NCI-H226 (cell line): ENCODE measurements around the gene HELZ.
"Not testable (repeated sequence)": the region's sequence is repeated elsewhere in the genome, so short reads cannot be mapped to it uniquely, and the experiment has no call there.

Source experiments
- DNase-seq: peaks from one replicate; pipeline ENCODE4 v3.0.0-alpha.2; 2015

HELZ gene

GRCh38 chr17:67262435-67263117 lies 17.6 kb upstream of the HELZ start:
- DNase-seq, result no peak

GRCh38 chr17:67260170-67260987 lies 15.4 kb upstream of the HELZ start:
- DNase-seq, result peak; percentile 3

DNA sequence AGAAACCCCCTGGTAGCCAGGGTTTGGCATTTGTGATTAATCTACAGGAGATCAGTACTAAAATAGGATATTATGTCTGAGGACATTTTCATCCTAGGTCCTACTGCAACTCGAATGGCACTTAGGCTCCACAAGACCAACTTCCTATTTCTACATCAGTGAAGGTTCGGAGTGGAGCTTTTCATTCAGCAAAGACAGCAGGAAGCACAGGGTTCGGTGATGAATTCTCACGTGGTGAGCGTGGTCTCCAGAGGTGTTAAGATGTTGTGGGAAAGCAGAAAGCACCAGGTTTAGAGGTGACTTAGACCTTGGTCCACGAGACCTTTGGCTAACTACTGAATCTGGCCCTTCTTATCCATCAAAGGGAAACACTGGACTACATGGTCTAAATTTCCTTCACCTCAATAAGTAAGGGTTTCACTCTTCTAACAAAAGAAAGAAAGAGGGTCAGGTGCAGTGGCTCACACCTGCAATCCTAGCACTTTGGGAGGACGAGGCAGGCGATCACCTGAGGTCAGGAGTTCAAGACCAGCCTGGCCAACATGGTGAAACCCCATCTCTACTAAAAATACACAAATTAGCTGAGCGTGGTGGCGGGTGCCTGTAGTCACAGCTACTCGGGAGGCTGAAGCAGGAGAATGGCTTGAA lies 13.9 kb upstream of the HELZ start:
- DNase-seq, result no peak

DNA sequence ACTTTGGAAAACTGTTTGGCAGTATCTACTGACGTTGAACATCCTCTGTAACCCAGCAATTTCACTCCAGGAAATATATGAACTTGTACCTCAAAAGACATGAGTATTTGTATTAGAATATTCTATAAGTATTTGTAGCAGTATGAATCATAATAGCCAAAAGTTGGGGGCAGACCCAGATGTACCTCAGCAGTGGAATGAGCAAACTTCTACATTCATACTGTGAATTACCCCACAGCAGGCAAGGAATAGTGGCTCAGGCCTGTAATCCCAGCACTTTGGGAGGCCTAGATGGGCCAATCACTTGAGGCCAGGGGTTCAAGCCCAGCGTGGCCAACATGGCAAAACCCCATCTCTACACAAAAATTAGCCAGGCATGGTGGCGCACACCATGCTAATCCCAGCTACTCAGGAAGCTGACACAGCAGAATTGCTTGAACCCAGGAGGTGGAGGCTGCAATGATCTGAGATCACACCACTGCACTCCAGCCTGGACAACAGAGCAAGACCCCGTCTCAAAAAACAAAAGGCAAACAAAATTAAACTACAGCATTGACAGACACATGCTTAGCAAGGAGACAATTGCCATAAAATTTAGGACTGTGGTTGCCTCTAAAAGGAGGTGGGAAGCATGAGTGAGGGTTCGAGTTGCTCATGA lies 11.2 kb upstream of the HELZ start:
- no peak for DNase-seq

- no peak for DNase-seq
Measured at GRCh38 chr17:67253384-67253783, 8.4 kb upstream of the HELZ start.

- not testable (repeated sequence) for DNase-seq
Measured at GRCh38 chr17:67251586-67251985, 6.6 kb upstream of the HELZ start.

DNA sequence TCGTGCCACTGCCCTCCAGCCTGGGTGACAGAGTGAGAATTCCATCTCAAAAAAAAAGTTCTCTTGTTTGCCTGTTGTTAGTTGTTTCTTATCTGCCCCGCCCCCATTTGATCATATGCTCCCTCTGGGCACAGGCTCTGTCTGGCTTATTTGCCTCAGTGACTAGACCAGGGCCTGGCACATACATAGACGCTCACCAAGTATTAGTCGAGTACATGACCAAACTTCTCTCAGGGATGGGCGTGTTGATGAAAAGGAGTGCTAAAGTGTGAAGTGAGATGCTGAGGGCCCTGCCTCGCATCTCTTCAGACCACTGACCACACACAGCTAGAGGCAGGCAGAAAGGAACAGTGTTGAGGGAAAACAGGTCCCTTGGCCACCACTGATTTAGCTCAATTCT lies 3.3 kb upstream of the HELZ start:
- DNase-seq, result no peak

- DNase-seq, result no peak
Measured at GRCh38 chr17:67247416-67247900, 2.5 kb upstream of the HELZ start.

- DNase-seq, result peak; percentile 88
Measured at GRCh38 chr17:67246653-67247415, 1.8 kb upstream of the HELZ start.

GRCh38 chr17:67246403-67246652 lies 1.3 kb upstream of the HELZ start:
- DNase-seq, result no peak

- no peak for DNase-seq
Measured at GRCh38 chr17:67245694-67246402, 852 bp upstream of the HELZ start.

- DNase-seq, result no peak
Measured at GRCh38 chr17:67244431-67245072, 444 bp downstream of the HELZ start.

GRCh38 chr17:67243284-67243683 lies 1.7 kb downstream of the HELZ start:
- no peak for DNase-seq

GRCh38 chr17:67241719-67242341 lies 3.2 kb downstream of the HELZ start:
- DNase-seq, result no peak

DNA sequence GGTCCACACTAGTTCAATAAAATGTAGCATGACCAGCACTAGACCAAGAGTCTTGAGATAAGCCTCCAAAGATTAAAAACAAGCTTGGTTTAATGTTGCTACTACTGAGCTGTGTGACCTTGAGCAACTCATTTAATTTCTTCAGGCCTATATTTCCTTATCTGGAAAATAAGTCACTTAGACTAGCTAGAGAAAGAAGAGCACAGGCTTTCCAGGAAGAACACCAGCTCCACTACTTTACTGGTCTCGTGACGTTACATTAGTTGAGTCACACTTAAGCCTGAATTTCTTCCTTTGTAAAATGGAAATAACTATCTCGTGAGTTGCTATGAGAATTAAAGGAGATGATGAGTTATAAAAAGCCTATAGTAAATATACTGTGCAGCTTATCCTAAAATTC lies 5.4 kb downstream of the HELZ start:
- DNase-seq, result no peak

DNA sequence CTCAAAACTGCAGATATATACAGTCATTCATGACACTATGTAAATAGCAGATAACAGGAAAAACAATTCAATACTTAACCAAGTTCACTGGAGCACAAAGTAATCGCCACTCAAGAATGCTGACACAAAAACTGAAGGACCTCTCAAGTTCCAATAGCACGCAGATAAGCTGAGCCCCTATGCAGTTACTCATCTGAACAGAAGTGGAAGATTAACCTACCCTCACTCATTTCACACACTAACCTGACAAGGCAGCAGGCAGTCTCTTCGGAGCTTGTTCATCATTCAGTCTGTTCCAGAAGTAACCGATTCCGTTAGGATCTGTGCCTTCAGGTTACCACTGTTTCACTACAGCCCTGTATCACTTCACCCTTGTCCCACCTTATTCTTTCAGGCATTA lies 6.0 kb downstream of the HELZ start:
- no peak for DNase-seq

GRCh38 chr17:67232441-67232840 lies 12.6 kb downstream of the HELZ start:
- no peak for DNase-seq

DNA sequence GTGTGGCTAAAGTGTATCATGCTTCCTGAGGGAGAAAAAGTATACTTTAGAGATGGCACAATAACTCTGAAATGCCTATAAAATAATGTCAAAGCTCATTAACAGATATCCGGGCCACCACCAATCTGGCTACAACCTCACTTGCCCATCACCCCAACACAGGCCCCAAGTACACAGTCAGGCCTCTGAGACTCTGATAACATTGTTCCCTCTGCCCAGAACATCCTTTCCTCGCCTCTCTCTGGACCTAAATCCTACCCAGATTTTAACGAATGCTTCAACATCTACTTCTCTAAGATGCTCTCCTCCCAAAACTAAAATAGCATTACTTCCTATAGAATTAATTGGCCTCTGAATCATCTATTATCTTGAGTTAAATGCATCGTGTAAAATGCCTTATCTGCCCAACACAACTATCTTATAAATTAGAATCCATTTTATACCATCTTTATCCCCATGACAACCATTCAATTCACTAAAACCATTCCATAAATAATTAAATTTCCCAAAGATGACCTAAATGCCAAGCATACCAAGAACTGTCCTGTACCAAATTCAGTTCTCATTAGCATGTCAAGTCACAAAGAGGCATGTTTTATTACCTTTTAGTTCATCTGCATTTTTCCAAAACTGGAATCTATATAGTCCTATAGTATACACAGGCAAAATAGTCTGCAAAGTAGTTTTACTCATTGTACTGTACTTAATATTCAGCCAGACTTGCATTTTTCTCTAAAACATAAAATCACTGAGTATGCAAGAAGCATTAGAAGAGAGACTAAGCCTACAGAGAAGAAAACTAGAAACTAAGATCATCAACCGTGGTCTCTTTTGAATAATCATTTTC lies 15.7 kb downstream of the HELZ start:
- no peak for DNase-seq

DNA sequence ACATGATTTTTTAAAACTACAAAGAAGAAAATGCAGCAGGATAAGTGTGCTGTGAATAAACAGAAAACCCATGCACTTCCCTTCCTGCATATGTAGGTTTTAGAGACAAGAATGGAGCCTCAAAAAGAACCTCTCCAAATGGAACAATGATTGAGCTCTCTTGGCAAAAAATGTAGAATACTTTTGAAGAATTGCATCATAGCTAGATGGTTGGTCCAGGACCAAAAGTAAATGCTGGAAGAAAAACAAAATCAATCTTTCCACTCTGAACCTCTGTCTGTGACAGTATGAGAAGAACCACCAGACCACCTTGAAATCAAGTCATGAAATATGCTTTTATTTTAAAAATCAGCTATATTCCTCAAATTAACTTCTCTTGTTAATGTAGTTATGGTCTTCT lies 17.5 kb downstream of the HELZ start:
- DNase-seq, result no peak

DNA sequence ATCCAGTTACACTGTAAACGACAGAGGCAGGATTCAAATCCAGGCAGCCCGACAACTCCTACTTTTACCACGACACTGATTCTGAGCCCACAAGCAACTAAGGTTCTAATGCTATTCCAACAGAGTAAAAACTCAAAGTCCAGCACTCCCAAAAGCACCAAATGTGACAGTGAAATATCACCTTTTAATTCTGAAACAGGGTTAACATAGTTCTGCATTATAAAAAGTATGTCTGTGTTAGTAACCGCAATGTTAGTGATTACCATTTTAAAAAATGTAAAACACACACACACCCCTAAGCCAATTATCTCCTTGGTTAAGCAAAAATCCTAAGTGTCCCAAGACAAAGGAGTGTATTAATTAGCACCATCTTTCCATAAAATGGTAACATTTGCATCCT lies 19.7 kb downstream of the HELZ start:
- DNase-seq, result no peak
